ENCODE data around the gene ELK3.
A peak's percentile ranks its signal among the peaks of the same experiment; 100 is the strongest.

The ELK3 gene

GRCh38 chr12:96235484-96235826 is 41.3 kb downstream of the ELK3 start:
- no peak for DNase-seq (ENCODE audit: low read depth)

DNA sequence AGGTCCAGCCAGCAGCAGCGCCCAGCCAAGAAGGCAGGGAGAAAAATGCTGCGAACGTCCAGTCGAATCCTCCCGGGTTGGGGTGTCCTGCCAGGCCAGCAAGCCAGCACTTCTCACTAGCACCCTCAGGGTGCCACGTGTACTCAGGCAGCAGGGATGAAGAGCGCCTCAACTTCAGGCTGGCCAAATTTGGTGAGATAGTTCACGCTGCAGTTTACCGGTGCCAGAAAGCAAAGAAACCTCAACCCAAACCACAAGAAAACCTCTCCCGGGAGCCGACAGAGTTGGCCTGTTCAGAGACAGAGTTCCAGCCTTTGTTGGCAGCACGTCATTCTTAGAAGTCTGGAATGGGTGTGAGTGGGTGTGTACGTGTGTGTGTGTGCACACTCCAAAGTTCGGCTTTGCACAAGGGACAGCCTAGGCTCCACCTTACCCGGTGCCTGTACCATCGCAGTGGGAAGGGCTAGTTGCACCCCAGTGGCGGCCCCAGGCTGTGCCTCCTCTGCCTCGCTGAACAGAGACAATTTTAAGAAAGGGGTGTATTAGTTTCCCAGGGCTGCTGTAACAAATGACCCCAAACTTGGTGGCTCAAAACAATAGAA is 42.1 kb downstream of the ELK3 start:
- DNase-seq (ENCODE audit: low read depth) = no peak

DNA sequence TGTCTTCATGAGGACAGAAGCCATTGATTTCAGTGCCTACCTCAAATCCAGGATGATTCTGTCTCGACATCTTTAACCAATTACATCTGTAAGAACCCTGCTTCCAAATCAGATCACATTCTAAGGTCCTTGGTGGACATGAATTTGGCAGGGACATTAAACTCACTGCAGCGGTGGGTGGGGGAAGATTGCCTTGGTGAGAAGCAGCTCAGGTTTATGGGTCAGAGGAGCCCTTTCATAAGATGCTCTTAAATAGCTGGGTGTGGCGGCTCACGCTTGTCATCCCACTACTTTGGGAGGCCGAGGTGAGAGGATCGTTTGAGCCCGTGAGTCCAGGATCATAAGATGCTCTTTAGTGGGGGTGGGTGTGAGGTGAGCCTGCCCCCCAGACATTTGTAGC is 42.9 kb downstream of the ELK3 start:
- DNase-seq (ENCODE audit: low read depth) = no peak

DNA sequence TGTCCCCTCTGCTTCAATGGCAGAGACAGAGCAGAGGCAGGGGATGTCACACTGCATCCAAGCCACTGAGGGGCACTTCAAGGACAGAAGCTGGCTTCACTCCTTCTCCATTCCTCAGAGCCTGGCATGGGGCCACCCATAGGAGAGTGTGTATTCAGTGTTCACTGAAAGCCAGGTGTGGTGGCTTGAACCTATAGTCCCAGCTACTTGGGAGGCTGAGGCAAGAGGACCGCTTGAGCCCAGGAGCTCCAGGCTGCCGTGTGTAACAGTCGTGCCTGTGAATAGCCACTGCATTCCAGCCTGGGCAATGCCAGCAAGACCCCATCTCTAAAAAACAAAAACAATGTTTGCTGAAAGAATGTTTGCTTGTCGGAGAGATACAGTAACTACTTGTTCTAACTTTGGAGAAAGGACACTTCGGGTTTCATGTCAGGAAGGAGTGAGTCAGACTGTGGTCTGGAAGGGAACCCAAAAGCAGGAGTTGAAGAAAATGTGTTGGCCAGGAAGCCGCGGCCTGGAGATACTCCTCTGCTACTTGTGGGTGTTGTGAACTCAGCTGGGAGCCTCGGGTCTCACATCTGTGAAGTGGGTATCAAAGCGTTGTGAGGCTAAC is 43.4 kb downstream of the ELK3 start:
- no peak for DNase-seq (ENCODE audit: low read depth)

- no peak for DNase-seq (ENCODE audit: low read depth)
These were observed 44.3 kb downstream of the ELK3 start for GRCh38 chr12:96238336-96239047.

- DNase-seq (ENCODE audit: low read depth) = no peak
These were observed 45.8 kb downstream of the ELK3 start for GRCh38 chr12:96239711-96240635.

DNA sequence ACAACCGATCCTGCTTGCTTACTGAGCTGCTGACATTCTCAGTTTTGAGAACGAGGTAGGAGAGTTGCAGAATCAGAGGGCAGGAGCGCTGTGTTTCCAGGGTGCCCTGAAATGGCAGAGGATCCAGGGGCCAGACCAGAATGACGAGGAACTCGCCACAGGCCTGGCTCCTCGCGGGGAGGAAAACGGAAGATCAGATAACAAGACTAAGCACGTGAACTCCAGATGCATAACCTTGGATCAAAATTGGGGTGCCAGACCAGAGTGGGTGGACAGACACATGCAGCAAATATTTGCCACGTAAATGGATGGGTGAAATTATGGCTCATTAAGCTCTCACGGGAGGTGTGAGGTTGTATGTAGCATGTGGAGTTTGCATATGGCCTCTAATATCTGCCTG is 46.5 kb downstream of the ELK3 start:
- no peak for DNase-seq (ENCODE audit: low read depth)

- DNase-seq (ENCODE audit: low read depth) = no peak
These were observed 47.3 kb downstream of the ELK3 start for GRCh38 chr12:96241431-96241830.

- peak; percentile 19 for DNase-seq (ENCODE audit: low read depth)
These were observed 47.7 kb downstream of the ELK3 start for GRCh38 chr12:96241846-96242256.

- DNase-seq (ENCODE audit: low read depth) = no peak
These were observed 48.4 kb downstream of the ELK3 start for GRCh38 chr12:96242597-96242996.

DNA sequence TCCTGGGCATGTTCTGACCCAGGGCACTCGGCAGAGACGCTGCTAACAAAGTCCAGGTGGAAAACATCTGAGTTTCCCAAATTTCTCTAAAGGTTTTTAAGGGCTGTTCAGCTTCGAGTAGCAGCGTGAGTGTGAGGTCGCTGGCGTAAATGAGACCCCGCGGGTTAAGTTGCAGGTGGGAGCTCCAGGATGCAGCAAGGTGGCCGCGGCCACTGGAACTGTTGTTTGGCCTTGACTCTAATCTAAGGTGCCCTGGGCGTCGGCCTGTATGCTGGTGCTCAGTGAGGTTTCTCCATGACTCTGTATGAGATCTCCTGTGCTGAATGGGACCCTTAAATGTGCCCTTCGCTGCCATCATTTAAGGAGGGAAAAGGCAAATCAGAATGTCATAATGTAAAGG is 50.7 kb downstream of the ELK3 start:
- DNase-seq (ENCODE audit: low read depth) = no peak

DNA sequence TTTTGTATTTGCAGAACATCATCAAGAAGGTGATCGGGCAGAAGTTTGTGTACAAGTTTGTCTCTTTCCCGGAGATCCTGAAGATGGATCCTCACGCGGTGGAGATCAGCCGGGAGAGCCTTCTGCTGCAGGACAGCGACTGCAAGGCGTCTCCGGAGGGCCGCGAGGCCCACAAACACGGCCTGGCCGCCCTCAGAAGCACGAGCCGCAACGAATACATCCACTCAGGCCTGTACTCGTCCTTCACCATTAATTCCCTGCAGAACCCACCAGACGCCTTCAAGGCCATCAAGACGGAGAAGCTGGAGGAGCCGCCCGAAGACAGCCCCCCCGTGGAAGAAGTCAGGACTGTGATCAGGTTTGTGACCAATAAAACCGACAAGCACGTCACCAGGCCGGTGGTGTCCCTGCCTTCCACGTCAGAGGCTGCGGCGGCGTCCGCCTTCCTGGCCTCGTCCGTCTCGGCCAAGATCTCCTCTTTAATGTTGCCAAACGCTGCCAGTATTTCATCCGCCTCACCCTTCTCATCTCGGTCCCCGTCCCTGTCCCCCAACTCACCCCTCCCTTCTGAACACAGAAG is 52.8 kb downstream of the ELK3 start:
- no peak for DNase-seq (ENCODE audit: low read depth)

DNA sequence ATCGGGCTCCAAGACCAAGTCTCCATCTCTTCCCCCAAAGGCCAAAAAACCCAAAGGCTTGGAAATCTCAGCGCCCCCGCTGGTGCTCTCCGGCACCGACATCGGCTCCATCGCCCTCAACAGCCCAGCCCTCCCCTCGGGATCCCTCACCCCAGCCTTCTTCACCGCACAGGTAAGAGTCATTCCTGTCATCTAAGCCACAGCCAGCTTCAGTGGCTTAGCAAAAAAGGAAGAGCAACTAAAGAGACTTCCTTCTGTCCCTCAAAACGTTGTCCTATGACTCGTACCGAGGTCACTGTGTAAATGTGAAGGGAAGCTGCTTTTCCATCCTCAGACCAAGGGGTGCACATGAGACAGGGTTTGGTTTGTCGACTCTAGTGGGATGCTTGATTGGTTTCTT is 53.4 kb downstream of the ELK3 start:
- no peak for DNase-seq (ENCODE audit: low read depth)

- DNase-seq (ENCODE audit: low read depth) = no peak
These were observed 54.2 kb downstream of the ELK3 start for GRCh38 chr12:96248136-96248931.

DNA sequence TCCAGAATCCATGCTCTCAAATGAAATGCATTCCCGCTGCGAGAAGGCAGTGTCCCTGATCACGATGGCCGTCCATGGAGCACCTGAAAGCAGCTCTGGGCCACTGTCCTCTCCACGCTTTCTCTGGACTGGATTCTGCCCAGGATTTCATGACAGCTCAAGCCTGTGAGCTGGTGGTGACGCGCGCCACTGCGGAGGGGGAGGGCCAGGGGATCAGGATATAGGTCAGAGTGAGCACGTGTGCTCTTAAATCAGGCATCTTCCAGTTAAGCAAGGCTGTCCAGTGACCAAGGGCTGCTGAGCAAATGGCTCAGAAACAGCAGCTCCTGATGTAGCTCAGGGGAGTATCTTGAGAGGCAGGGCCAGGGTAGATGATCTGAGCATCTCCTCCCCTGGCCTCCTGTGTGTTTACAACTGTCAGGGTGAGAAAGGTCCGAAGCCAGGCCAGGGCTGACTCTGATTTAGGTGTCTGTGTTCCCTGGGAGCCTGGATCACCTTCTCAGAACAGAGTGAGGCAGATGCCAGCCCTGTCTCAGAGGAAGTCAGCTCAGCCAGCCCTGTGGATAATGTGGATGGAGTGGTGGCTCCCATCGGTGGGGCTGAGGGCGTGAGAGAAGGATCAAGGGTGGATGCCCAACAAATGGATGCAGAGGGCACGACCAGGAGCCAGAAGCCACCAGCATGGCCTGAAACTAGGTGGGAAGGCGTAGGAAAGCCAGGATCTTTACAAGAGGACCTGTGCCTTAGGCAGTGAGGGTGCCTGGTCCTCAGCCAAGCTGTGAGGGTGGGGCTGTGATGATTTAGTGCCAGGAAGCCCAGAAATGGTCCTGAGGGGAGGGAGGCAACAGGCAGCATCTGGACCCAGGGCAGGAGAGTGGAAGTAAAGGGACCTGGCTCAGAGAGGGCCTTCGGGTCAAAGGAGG is 55.3 kb downstream of the ELK3 start:
- DNase-seq (ENCODE audit: low read depth) = no peak

DNA sequence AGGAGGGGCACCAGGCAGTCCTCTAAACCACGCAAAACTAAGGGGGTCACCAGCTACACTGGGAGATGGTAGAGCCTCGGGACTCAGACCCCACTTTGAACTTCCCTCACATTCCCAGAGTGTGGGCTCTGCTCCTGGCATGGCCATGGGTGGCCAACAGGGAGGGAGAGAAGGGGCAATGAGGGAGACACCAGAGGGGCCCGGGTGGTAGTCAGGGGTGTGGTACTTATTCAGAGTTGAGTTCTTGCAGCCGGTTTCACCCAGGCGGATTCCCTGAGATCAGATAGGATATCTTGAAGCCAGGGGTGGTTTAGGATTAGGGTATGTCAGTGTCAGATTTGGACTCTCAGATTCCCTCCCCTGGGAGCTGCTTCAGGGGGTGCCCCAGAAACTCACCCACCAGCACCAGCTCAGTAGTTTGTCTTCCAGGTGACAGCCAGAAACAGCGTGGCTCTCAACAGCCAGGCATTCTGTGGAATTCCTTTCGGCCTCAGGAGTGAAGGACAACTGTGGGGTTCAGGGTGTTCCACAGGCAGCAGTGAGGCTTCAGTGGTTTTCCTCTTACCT is 56.0 kb downstream of the ELK3 start:
- DNase-seq (ENCODE audit: low read depth) = no peak

DNA sequence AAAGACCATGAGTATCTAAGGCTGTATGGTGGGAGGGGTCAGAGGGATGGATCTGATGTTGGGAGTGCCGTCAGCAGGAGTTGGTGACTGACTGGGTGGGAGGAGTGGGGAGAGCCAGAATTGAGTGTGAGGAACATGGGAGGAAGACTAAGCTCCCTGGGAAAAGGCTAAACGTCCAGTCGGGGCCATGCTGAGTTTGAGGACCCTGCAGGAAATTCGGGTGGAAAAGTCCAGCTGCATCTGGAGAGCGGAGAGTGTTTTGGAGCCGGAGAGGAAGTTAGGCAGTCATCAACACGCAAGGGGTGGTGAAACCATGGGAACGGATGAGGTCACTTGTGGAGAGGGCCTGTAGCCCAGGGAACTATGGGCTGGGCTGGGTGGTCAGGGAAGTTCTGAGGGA is 60.9 kb downstream of the ELK3 start:
- DNase-seq (ENCODE audit: low read depth) = no peak

- no peak for DNase-seq (ENCODE audit: low read depth)
These were observed 62.6 kb downstream of the ELK3 start for GRCh38 chr12:96256672-96257361.

DNA sequence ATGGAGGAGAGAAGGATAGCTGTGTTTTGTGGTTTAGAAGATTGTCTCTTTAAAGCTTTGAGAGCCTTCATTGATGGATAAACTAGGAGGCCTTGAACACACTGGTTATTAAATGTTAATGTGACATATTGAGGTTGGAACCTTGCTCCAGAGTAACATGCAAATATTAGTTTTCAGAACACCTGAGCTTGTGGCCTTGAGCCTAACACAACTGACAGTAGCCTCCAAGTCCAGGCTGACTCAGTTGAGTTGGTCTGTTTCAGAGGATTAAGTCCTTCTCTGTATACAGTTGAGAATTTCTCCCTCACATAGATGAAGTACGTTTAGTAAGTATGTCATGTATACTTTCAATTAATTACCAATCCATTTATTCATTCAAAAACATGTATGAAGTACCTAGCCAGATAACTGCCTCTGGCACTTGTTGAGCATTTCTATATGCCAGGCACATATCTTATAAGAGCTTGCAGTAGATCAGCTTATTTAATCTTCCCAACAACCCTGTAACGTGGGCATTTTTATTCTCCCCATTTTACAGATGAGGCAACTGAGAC is 63.5 kb downstream of the ELK3 start:
- DNase-seq (ENCODE audit: low read depth) = no peak
